Measurements from ENCODE around the gene CCDC88B. TPM values are rescaled to one million over a fixed set of nuclear protein-coding genes. Genes with fewer than 3 reads are reported as not detected.

CCDC88B gene
- total RNA-seq, 1 experiment from 2014 or later: 3.6 TPM

DNA sequence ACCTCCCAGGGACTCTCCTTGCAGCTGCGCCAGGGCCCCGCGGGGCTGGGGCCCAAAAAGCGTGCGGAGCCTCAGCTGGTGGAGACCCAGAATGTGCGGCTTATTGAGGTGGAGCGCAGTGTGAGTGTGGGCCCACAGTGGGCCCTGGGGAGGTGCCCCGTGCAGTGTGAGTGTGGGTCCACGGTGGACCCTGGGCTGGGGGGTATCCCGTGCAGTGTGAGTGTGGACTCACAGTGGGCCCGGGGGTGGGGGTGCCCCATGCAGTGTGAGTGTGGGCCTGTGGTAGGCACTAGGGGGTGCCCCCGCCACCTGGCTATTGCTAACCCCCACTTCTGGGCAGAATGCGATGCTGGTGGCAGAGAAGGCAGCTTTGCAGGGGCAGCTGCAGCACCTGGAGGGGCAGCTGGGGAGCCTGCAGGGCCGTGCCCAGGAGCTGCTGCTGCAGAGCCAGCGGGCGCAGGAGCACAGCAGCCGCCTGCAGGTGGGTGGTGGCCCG lies 11.2 kb downstream of the CCDC88B start:
- BruUV-seq (replicated peaks): no TSS peak
- Mint-ChIP-seq H3K27me3 (ENCODE audit: insufficient read depth, unreplicated experiment) (no peaks in the 10 kb centered on the region), H3K9me3 (ENCODE audit: unreplicated experiment) (no peaks in the 10 kb centered on the region), H3K36me3 (ENCODE audit: insufficient read depth, unreplicated experiment) (no peaks in the 10 kb centered on the region), H3K4me1 (ENCODE audit: low read depth, unreplicated experiment) (peaks cover 13% of the 10 kb centered on the region), H3K27ac (ENCODE audit: unreplicated experiment) (peak overlapping the region; percentile 26), H3K4me3 (ENCODE audit: unreplicated experiment) (no peak overlapping the region)
- ChIA-PET POLR2A (interaction anchor here (1.4 kb wide), 1 partner anchor 34 kb away, joined by 4 read pairs; the partner anchor contains the start of gene TRMT112), CTCF (interaction anchor here (2.0 kb wide), 1 partner anchor 33 kb away, joined by 8 read pairs; the partner anchor contains the start of genes PRDX5 and TRMT112)
- Histone ChIP-seq H3K36me3 (ENCODE audit: control insufficient read depth, insufficient read depth, low read length) (no peaks in the 10 kb centered on the region), H3K4me3 (ENCODE audit: low read depth, low read length) (no peak overlapping the region), H3K9me3 (no peaks in the 10 kb centered on the region), H3K27me3 (replicated peaks; ENCODE audit: control insufficient read depth, insufficient read depth, low read length) (no peaks in the 10 kb centered on the region), H3K4me1 (peaks cover 7% of the 10 kb centered on the region)
- intact Hi-C loops (cut with micrococcal nuclease; ENCODE audit: unreplicated experiment): loop anchor here (10.0 kb wide), 1 partner anchor 304 kb away; no protein-coding TSS in a partner anchor
- TF ChIP-seq, protein P1, sequence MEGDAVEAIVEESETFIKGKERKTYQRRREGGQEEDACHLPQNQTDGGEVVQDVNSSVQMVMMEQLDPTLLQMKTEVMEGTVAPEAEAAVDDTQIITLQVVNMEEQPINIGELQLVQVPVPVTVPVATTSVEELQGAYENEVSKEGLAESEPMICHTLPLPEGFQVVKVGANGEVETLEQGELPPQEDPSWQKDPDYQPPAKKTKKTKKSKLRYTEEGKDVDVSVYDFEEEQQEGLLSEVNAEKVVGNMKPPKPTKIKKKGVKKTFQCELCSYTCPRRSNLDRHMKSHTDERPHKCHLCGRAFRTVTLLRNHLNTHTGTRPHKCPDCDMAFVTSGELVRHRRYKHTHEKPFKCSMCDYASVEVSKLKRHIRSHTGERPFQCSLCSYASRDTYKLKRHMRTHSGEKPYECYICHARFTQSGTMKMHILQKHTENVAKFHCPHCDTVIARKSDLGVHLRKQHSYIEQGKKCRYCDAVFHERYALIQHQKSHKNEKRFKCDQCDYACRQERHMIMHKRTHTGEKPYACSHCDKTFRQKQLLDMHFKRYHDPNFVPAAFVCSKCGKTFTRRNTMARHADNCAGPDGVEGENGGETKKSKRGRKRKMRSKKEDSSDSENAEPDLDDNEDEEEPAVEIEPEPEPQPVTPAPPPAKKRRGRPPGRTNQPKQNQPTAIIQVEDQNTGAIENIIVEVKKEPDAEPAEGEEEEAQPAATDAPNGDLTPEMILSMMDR (IDR thresholded peaks at IDR 0.05; ENCODE audit: insufficient read depth in 1 of 2, low read depth in 1 of 2, low read length in 1 of 2, severe bottlenecking in 1 of 2, unreplicated experiment in 1 of 2): no peak
- no peak for DNase-seq

DNA sequence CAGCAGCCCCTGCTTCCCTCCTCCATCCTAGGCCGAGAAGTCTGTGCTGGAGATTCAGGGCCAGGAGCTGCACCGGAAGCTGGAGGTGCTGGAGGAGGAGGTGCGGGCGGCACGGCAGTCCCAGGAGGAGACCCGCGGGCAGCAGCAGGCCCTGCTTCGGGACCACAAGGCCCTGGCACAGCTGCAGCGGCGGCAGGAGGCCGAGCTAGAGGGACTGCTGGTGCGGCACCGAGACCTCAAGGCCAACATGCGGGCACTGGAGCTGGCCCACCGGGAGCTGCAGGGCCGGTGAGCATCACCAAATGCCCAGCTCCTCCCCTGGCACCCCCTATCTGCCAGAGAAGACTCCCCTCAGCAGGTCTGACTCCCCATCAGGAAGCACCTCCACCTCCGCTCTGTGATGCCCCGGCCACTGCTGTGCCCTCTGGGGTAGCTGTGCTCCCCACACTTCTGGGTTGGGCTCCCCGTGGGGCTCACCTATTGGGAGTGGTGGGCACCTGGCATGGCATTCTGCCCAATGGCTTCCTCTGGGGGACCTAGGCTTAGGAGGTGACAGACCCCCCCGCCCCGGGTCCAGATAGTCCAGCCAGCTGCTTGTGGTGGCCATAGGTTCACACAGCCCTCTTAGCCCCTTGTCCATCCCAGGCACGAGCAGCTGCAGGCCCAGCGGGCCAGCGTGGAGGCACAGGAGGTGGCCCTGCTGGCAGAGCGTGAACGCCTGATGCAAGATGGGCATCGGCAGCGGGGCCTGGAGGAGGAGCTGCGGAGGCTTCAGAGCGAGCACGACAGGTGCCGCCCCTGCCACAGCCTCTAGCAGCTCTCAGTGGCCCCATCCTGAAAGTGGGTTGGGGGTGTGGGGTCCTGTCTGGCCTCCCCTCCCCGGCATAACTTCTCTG lies 12.3 kb downstream of the CCDC88B start:
- Mint-ChIP-seq H3K9me3 (ENCODE audit: unreplicated experiment) (no peaks in the 10 kb centered on the region), H3K4me3 (ENCODE audit: unreplicated experiment) (no peak overlapping the region)

More for the DNA sequence above, 12.3 kb downstream of the CCDC88B start:
- Histone ChIP-seq H3K36me3 (ENCODE audit: control insufficient read depth, insufficient read depth, low read length) (no peaks in the 10 kb centered on the region), H3K4me1 (peaks cover 19% of the 10 kb centered on the region), H3K9me3 (no peaks in the 10 kb centered on the region), H3K4me3 (ENCODE audit: low read depth, low read length) (no peak overlapping the region), H3K27me3 (replicated peaks; ENCODE audit: control insufficient read depth, insufficient read depth, low read length) (no peaks in the 10 kb centered on the region)
- ChIA-PET POLR2A (interaction anchor here (0.5 to 1.4 kb wide), 4 partner anchors 14 to 409 kb away, joined by 3 to 6 read pairs (median 4); partner anchors contain the start of genes PRDX5 and TRMT112), CTCF (interaction anchor here (0.8 to 6.1 kb wide), 5 partner anchors 21 to 300 kb away, joined by 3 to 274 read pairs (median 4); partner anchors contain the start of genes PRDX5 and TRMT112)
- Mint-ChIP-seq H3K36me3 (ENCODE audit: insufficient read depth, unreplicated experiment) (no peaks in the 10 kb centered on the region), H3K27ac (ENCODE audit: unreplicated experiment) (no peak overlapping the region), H3K27me3 (ENCODE audit: insufficient read depth, unreplicated experiment) (no peaks in the 10 kb centered on the region), H3K4me1 (ENCODE audit: low read depth, unreplicated experiment) (peaks cover 16% of the 10 kb centered on the region)
- BruUV-seq (replicated peaks): no TSS peak
- TF ChIP-seq, protein P1 (IDR thresholded peaks at IDR 0.05; ENCODE audit: insufficient read depth in 1 of 2, low read depth in 1 of 2, low read length in 1 of 2, severe bottlenecking in 1 of 2, unreplicated experiment in 1 of 2): no peak
- no peak for DNase-seq
- intact Hi-C loops (cut with micrococcal nuclease; ENCODE audit: unreplicated experiment): loop anchor here (10.0 kb wide), 1 partner anchor 302 kb away; no protein-coding TSS in a partner anchor

Measured in Caco-2 (cell line).